ENCODE measurements around the gene TGOLN2. TPM values are rescaled to one million over a fixed set of nuclear protein-coding genes. Genes with fewer than 3 reads are reported as not detected.

The TGOLN2 gene
- total RNA-seq, 1 donor from 2014 or later, result 119 TPM

GRCh38 chr2:85309699-85310321 lies 18.0 kb downstream of the TGOLN2 start:
- H3K27me3 Mint-ChIP-seq, result no peaks in the 10 kb centered on the region
- H3K27ac Mint-ChIP-seq, result peak overlapping the region; percentile 75
- intact Hi-C loops (cut with micrococcal nuclease), result no loop called here
- H3K4me1 Mint-ChIP-seq, result peaks cover 25% of the 10 kb centered on the region
- no peak for TF ChIP-seq CTCF (IDR thresholded peaks at IDR 0.05)
- ChIA-PET POLR2A (interaction anchor here (0.6 to 3.5 kb wide), 3 partner anchors 18 to 458 kb away, joined by 3 to 30 read pairs (median 3); partner anchors contain the start of genes MAT2A and TGOLN2), CTCF (interaction anchor here (1.9 to 2.5 kb wide), 2 partner anchors 10 to 242 kb away, joined by 5 to 12 read pairs; no protein-coding TSS in a partner anchor)
- H3K9me3 Mint-ChIP-seq, result no peaks in the 10 kb centered on the region
- DNase-seq, result no peak
- peak; percentile 16 for ATAC-seq (ENCODE audit: low read depth)
- peaks cover 20% of the 10 kb centered on the region for H3K36me3 Mint-ChIP-seq (ENCODE audit: low read depth)
- peak overlapping the region; percentile 58 for H3K4me3 Mint-ChIP-seq

- TF ChIP-seq CTCF (IDR thresholded peaks at IDR 0.05), result no peak
- H3K9me3 Mint-ChIP-seq, result no peaks in the 10 kb centered on the region
- DNase-seq (no peak), ATAC-seq (ENCODE audit: low read depth) (peak; percentile 33)
- peaks cover 14% of the 10 kb centered on the region for H3K36me3 Mint-ChIP-seq (ENCODE audit: low read depth)
- ChIA-PET CTCF (interaction anchor here (1.9 to 2.5 kb wide), 2 partner anchors 9 to 243 kb away, joined by 5 to 12 read pairs; no protein-coding TSS in a partner anchor), POLR2A (interaction anchor here (1.0 to 3.5 kb wide), 2 partner anchors 18 to 230 kb away, joined by 3 to 30 read pairs; partner anchors contain the start of genes MAT2A and TGOLN2)
- H3K27me3 Mint-ChIP-seq, result peaks cover 5% of the 10 kb centered on the region
- peak overlapping the region; percentile 58 for H3K4me3 Mint-ChIP-seq
- H3K4me1 Mint-ChIP-seq, result peaks cover 25% of the 10 kb centered on the region
- peak overlapping the region; percentile 75 for H3K27ac Mint-ChIP-seq
- intact Hi-C loops (cut with micrococcal nuclease), result no loop called here
Observed at GRCh38 chr2:85308896-85309555, 18.8 kb downstream of the TGOLN2 start.

- H3K27ac Mint-ChIP-seq, result no peak overlapping the region
Observed at GRCh38 chr2:85308201-85308600, 19.6 kb downstream of the TGOLN2 start.

GRCh38 chr2:85307527-85307897 lies 20.3 kb downstream of the TGOLN2 start:
- CTCF ChIA-PET, result no interaction called here
- no peak for DNase-seq
- Mint-ChIP-seq H3K9me3 (no peaks in the 10 kb centered on the region), H3K4me3 (no peak overlapping the region), H3K27me3 (peaks cover 8% of the 10 kb centered on the region), H3K36me3 (ENCODE audit: low read depth) (peaks cover 5% of the 10 kb centered on the region), H3K4me1 (peaks cover 25% of the 10 kb centered on the region), H3K27ac (peak overlapping the region; percentile 64)
- intact Hi-C loops (cut with micrococcal nuclease), result no loop called here
- TF ChIP-seq CTCF (IDR thresholded peaks at IDR 0.05), result no peak
- ATAC-seq (ENCODE audit: low read depth), result no peak
- POLR2A ChIA-PET, result interaction anchor here (3.5 kb wide), 1 partner anchor 20 kb away, joined by 30 read pairs; the partner anchor contains the start of gene TGOLN2

More at GRCh38 chr2:85308201-85308600, 19.6 kb downstream of the TGOLN2 start:
- intact Hi-C loops (cut with micrococcal nuclease), result no loop called here
- Mint-ChIP-seq H3K27me3 (peaks cover 7% of the 10 kb centered on the region), H3K36me3 (ENCODE audit: low read depth) (peaks cover 6% of the 10 kb centered on the region), H3K9me3 (no peaks in the 10 kb centered on the region), H3K4me3 (no peak overlapping the region), H3K4me1 (peaks cover 25% of the 10 kb centered on the region)
- no peak for ATAC-seq (ENCODE audit: low read depth)
- no peak for DNase-seq
- CTCF ChIA-PET, result interaction anchor here (1.9 to 2.5 kb wide), 2 partner anchors 8 to 244 kb away, joined by 5 to 12 read pairs; no protein-coding TSS in a partner anchor
- TF ChIP-seq CTCF (IDR thresholded peaks at IDR 0.05), result no peak
- POLR2A ChIA-PET, result interaction anchor here (3.5 kb wide), 1 partner anchor 19 kb away, joined by 30 read pairs; the partner anchor contains the start of gene TGOLN2
